A549 (cell line): Measurements from ENCODE around the gene MPP7. TPM values are rescaled to one million over a fixed set of nuclear protein-coding genes. Genes with fewer than 3 reads are reported as not detected.

Experiments
- ATAC-seq, 2 experiments: fragments of 200-7000 bp in 1 of 2; fragments of >200 bp in 1 of 2; cut with Nextera tagmentation in 1 of 2; cut with Tn5 transposase in 1 of 2; 3 replicates each; pipeline versions ENCODE4 v1.8.0 to v1.9.1; 2018 to 2020; ENCODE audit warnings: mild to moderate bottlenecking in 1 of 2, moderate library complexity in 1 of 2
- CTCF ChIA-PET: fragments of 300-600 bp; sonication (Branson Sonifier 250); formaldehyde crosslinking; extraction: SDS; loops from one replicate; lab custom pipeline; 2021; ENCODE audit warnings: antibody characterized with exemption, inconsistent platforms; lab: Yijun Ruan, JAX
- POLR2A ChIA-PET: fragments of 350-600 bp; formaldehyde crosslinking; extraction: SDS; loops from one replicate; lab custom pipeline; 2021; ENCODE audit warnings: antibody characterized with exemption, inconsistent platforms; lab: Yijun Ruan, JAX
- DNase-seq, 2 experiments: peaks; one replicate each; pipeline versions ENCODE4 v3.0.0 to v3.0.0-alpha.2; 2011 to 2016; ENCODE audit warnings: low read depth in 1 of 2, low spot score in 1 of 2
- FAIRE-seq: peaks from 2 replicates; lab custom pipeline; 2011; peaks lifted over from hg19 to GRCh38; lab: Jason Lieb, UNC
- H3K27ac ChIP-seq, 2 experiments: fragments of >200 bp; sonication (Bioruptor Twin); formaldehyde crosslinking; 3 replicates each; pipeline ENCODE4 v1.5.1; 2016 to 2017
- H3K4me1 ChIP-seq: fragments of >200 bp; sonication (Bioruptor Twin); formaldehyde crosslinking; 3 replicates; pipeline ENCODE4 v1.6.1; 2016
- H3K4me2 ChIP-seq: fragments of >200 bp; sonication (Bioruptor Twin); formaldehyde crosslinking; 3 replicates; pipeline ENCODE4 v1.6.1; 2016
- H3K4me3 ChIP-seq: fragments of >200 bp; sonication (Bioruptor Twin); formaldehyde crosslinking; 3 replicates; pipeline ENCODE4 v1.5.1; 2016
- H3K9me3 ChIP-seq: fragments of >200 bp; sonication (Bioruptor Twin); formaldehyde crosslinking; 3 replicates; pipeline ENCODE4 v1.6.1; 2016
- BCL3 ChIP-seq: fragments of >200 bp; sonication (Bioruptor Twin); formaldehyde crosslinking; IDR thresholded peaks from 3 replicates; pipeline ENCODE4 v1.6.1; 2016
- CEBPB ChIP-seq, 2 experiments: fragments of >200 bp in 1 of 2; sonication (Bioruptor Twin) in 1 of 2; formaldehyde crosslinking in 1 of 2; IDR thresholded peaks; 2 replicates each; pipeline ENCODE4 v1.6.1; 2012 to 2016
- CHD2 ChIP-seq: fragments of 150-350 bp; IDR thresholded peaks from 2 replicates; pipeline ENCODE4 v1.6.1; 2014; ENCODE audit warnings: low read length; ENCODE audit not compliant: partially characterized antibody
- CHD4 ChIP-seq: fragments of 200-600 bp; sonication (generic); IDR thresholded peaks from 2 replicates; pipeline ENCODE4 v1.6.1; 2016; ENCODE audit warnings: antibody characterized with exemption, mild to moderate bottlenecking, borderline replicate concordance
- GATA3 ChIP-seq: IDR thresholded peaks from 2 replicates; pipeline ENCODE4 v1.6.1; 2012; ENCODE audit warnings: borderline replicate concordance
- HEYL ChIP-seq: fragments of 250-450 bp; sonication (Bioruptor Pico); IDR thresholded peaks from 2 replicates; pipeline ENCODE4 v1.8.0; 2021; ENCODE audit warnings: mild to moderate bottlenecking, moderate library complexity
- JUN ChIP-seq, 2 experiments: fragments of >200 bp; sonication (Bioruptor Twin); formaldehyde crosslinking; IDR thresholded peaks; 2 replicates in 1 of 2; 3 replicates in 1 of 2; pipeline ENCODE4 v1.6.1; 2016 to 2017
- MAZ ChIP-seq: fragments of 150-350 bp; IDR thresholded peaks from 2 replicates; pipeline ENCODE4 v1.6.1; 2014; ENCODE audit warnings: antibody characterized with exemption, low read depth, low read length, borderline replicate concordance
- MYC ChIP-seq: IDR thresholded peaks from 2 replicates; pipeline ENCODE4 v1.6.1; 2012; ENCODE audit warnings: mild to moderate bottlenecking, inconsistent platforms, low read length, improper control_type of control experiment, borderline replicate concordance
- NFE2L2 ChIP-seq: fragments of 150-350 bp; conservative IDR thresholded peaks from 2 replicates; pipeline ENCODE4 v1.6.1; 2014; ENCODE audit warnings: low read length
- NPAS2 ChIP-seq: fragments of 250-450 bp; sonication (Bioruptor Pico); IDR thresholded peaks from 2 replicates; pipeline ENCODE4 v1.8.0; 2022; ENCODE audit warnings: mild to moderate bottlenecking, moderate library complexity, borderline replicate concordance
- POLR2AphosphoS2 ChIP-seq: conservative IDR thresholded peaks from 2 replicates; pipeline ENCODE4 v1.6.1; 2012; ENCODE audit warnings: low read length, improper control_type of control experiment, inconsistent platforms
- RARB ChIP-seq: fragments of 250-450 bp; sonication (Bioruptor Pico); IDR thresholded peaks from 2 replicates; pipeline ENCODE4 v1.8.0; 2021; ENCODE audit warnings: mild to moderate bottlenecking, moderate library complexity
- RCOR1 ChIP-seq: fragments of 150-350 bp; IDR thresholded peaks from 2 replicates; pipeline ENCODE4 v1.6.1; 2014; ENCODE audit warnings: antibody characterized with exemption, low read length, low read depth
- SREBF2 ChIP-seq: fragments of 450-650 bp; IDR thresholded peaks from 2 replicates; pipeline ENCODE4 v1.6.1; 2014; ENCODE audit warnings: mild to moderate bottlenecking, moderate library complexity
- TFCP2L1 ChIP-seq: fragments of 250-450 bp; sonication (Bioruptor Pico); IDR thresholded peaks from 2 replicates; pipeline ENCODE4 v1.5.0; 2021; ENCODE audit warnings: mild to moderate bottlenecking
- ZFP36 ChIP-seq: fragments of 450-650 bp; IDR thresholded peaks from 2 replicates; pipeline ENCODE4 v1.6.1; 2014; ENCODE audit warnings: borderline replicate concordance; ENCODE audit not compliant: partially characterized antibody
- ZNF302 ChIP-seq: fragments of 250-450 bp; sonication (Bioruptor Pico); IDR thresholded peaks from 2 replicates; pipeline ENCODE4 v1.9.0; 2021; ENCODE audit warnings: inconsistent platforms, mild to moderate bottlenecking, moderate library complexity
- ZSCAN20 ChIP-seq: fragments of 250-450 bp; sonication (Bioruptor Pico); IDR thresholded peaks from 2 replicates; pipeline ENCODE4 v1.8.0; 2022; ENCODE audit warnings: mild to moderate bottlenecking, moderate library complexity
- WGBS: methylation state at CpG from one replicate; pipeline ENCODE4 v1.1.6; 2017; ENCODE audit errors: missing lambda C conversion rate; 5-methylcytosine and 5-hydroxymethylcytosine counted together
- polyA plus RNA-seq, 4 experiments: library from polyadenylated mRNA; depleted of rRNA in 3 of 4; stranded (reverse); fragments of >200 nt; fragmentation: RNase III in 1 of 4; extraction: RNeasy Plus Mini Kit Qiagen cat#74134 plus additional on column Dnase treatment in 1 of 4; gene quantifications; 2 replicates in 3 of 4; 3 replicates in 1 of 4; pipeline ENCODE4 v1.2.3, GENCODE V29; 2011 to 2017
- TF ChIP-seq, protein P1 (sequence below): fragments of 250-450 bp; sonication (Bioruptor Pico); IDR thresholded peaks from 2 replicates; pipeline ENCODE4 v1.5.0; 2020; ENCODE audit warnings: low read depth, mild to moderate bottlenecking, moderate library complexity
- TF ChIP-seq, protein P2 (sequence below): IDR thresholded peaks from 2 replicates; pipeline ENCODE4 v1.6.1; 2012
- TF ChIP-seq, protein P3 (sequence below): fragments of 250-450 bp; sonication (Bioruptor Pico); IDR thresholded peaks from 2 replicates; pipeline ENCODE4 v1.5.0; 2021; ENCODE audit warnings: mild to moderate bottlenecking, moderate library complexity, borderline replicate concordance
- TF ChIP-seq, protein P4 (sequence below): fragments of 450-650 bp; IDR thresholded peaks from 2 replicates; pipeline ENCODE4 v1.6.1; 2014; ENCODE audit warnings: antibody characterized with exemption

MPP7 gene
- polyA plus RNA-seq, 2 of the 4 experiments (the other 2 are of a cell fraction): 0.06 to 0.23 TPM

DNA sequence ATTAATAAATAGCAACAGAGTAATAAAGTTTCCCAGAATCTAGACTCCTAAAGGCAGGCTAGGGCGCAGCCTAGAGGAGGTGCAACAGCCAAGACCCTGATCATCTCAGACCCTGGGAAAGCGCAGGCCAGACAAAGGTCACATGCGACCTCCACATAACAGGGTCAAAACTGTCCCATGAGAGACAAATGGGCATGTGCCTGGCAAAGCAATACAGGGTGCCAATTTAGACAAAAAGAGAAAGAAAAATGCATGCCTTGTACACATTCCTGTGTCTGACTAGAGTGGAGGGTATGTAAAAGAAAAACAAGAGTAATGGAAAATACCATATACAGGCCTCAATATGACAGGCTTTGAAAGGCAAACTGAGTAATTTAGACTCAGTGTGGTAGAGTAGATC, 22.2 kb downstream of the MPP7 start:
- FAIRE-seq: no peak
- no peak for ATAC-seq
- no peak for DNase-seq
- ChIA-PET POLR2A (no interaction called here), CTCF (no interaction called here)
- H3K4me3 ChIP-seq: no peak overlapping the region
- H3K9me3 ChIP-seq: no peaks in the 10 kb centered on the region
- no peaks in the 10 kb centered on the region for H3K4me1 ChIP-seq
- no peak overlapping the region for H3K4me2 ChIP-seq
- H3K27ac ChIP-seq: no peak overlapping the region
- WGBS: 55% methylated on average over 3 of the region's 3 CpGs
- no peak for TF ChIP-seq ZSCAN20 (CRISPR knock-in tag)
- TF ChIP-seq TFCP2L1 (CRISPR knock-in tag): no peak
- TF ChIP-seq NFE2L2: no peak
- no peak for TF ChIP-seq RCOR1
- TF ChIP-seq JUN (IDR thresholded peaks at IDR 0.05): no peak
- TF ChIP-seq, all 56 proteins: peak for 0

GRCh38 chr10:28279878-28280277, 23.0 kb downstream of the MPP7 start:
- no peak for ATAC-seq
- POLR2A ChIA-PET: no interaction called here
- TF ChIP-seq CHD2: no peak
- no peak for TF ChIP-seq JUN (IDR thresholded peaks at IDR 0.05)
- TF ChIP-seq, all 56 proteins: peak for 0
- H3K9me3 ChIP-seq: no peaks in the 10 kb centered on the region
- DNase-seq (no peak), FAIRE-seq (no peak)
- CTCF ChIA-PET: no interaction called here
- H3K4me3 ChIP-seq: no peak overlapping the region
- 65% methylated on average over 4 of the region's 4 CpGs for WGBS
- no peak overlapping the region for H3K27ac ChIP-seq
- no peaks in the 10 kb centered on the region for H3K4me1 ChIP-seq
- H3K4me2 ChIP-seq: no peak overlapping the region

DNA sequence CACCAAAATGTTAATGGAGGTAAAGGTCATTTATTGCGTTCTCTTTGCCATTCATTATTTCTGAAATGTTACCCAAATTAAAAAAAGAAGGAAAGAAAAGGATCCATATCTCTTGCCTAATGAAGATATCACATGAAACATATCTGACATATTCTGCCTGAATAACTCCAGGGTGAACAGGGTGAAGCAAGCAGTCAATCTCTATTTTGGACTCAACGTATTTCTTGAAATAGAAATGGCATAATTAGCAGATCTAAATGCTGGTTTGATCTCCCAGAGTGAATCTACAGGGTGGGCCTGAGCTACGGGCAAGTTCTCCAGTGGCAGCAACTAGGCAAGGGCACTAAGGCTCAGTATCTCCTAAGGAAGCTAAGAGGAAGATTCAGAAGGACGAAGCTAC, 24.0 kb downstream of the MPP7 start:
- Histone ChIP-seq H3K4me1 (no peaks in the 10 kb centered on the region), H3K4me2 (no peak overlapping the region), H3K4me3 (no peak overlapping the region), H3K9me3 (no peaks in the 10 kb centered on the region), H3K27ac (no peak overlapping the region)
- TF ChIP-seq POLR2AphosphoS2 (no peak), CEBPB (IDR thresholded peaks at IDR 0.05) (no peak)
- no peak for FAIRE-seq
- POLR2A ChIA-PET: no interaction called here
- no peak for ATAC-seq
- no peak for DNase-seq
- 31% methylated on average over 4 of the region's 4 CpGs for WGBS
- CTCF ChIA-PET: no interaction called here

DNA sequence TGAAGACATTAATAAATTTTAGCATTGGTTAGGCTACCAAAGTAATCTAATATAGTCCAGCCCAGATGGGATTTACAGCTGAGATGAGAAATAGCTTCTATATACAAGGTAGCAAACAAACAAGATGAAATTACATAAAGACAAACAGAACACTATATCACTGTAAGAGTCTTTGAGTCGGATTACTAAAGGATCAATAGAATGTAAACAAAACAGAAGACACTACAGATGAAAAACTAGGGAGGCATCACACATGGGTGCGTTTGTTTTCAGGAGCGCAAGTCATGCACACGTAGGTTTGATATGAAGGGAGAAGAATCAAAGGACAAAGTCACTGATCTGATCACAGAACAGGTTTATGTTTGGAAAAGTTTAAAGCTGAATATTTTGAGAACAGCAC, 26.5 kb downstream of the MPP7 start:
- DNase-seq: no peak
- no peak for ATAC-seq
- POLR2A ChIA-PET: no interaction called here
- FAIRE-seq: no peak
- Histone ChIP-seq H3K27ac (no peak overlapping the region), H3K4me1 (no peaks in the 10 kb centered on the region), H3K4me3 (no peak overlapping the region), H3K4me2 (no peak overlapping the region), H3K9me3 (no peaks in the 10 kb centered on the region)
- WGBS: 61% methylated on average over 4 of the region's 4 CpGs
- CTCF ChIA-PET: interaction anchor here (0.8 to 1.5 kb wide), 3 partner anchors 11 to 27 kb away, joined by 3 to 4 read pairs (median 3); partner anchors contain the start of gene MPP7
- TF ChIP-seq TFCP2L1 (CRISPR knock-in tag) (no peak), RCOR1 (no peak), ZNF302 (CRISPR knock-in tag) (no peak), ZFP36 (no peak), BCL3 (no peak), NFE2L2 (no peak), NPAS2 (CRISPR knock-in tag) (no peak)
- TF ChIP-seq, protein P1, sequence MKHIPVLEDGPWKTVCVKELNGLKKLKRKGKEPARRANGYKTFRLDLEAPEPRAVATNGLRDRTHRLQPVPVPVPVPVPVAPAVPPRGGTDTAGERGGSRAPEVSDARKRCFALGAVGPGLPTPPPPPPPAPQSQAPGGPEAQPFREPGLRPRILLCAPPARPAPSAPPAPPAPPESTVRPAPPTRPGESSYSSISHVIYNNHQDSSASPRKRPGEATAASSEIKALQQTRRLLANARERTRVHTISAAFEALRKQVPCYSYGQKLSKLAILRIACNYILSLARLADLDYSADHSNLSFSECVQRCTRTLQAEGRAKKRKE (CRISPR knock-in tag): no peak

- ChIA-PET POLR2A (no interaction called here), CTCF (interaction anchor here (0.6 to 1.7 kb wide), 2 partner anchors 17 to 24 kb away, joined by 3 to 6 read pairs; no protein-coding TSS in a partner anchor)
- no peak overlapping the region for H3K4me3 ChIP-seq
Measured at GRCh38 chr10:28274475-28274874, 28.4 kb downstream of the MPP7 start.

More at GRCh38 chr10:28274475-28274874, 28.4 kb downstream of the MPP7 start:
- ATAC-seq (no peak), FAIRE-seq (no peak), DNase-seq (no peak)
- H3K4me2 ChIP-seq: no peak overlapping the region
- no peak overlapping the region for H3K27ac ChIP-seq
- no peaks in the 10 kb centered on the region for H3K4me1 ChIP-seq
- no peaks in the 10 kb centered on the region for H3K9me3 ChIP-seq
- TF ChIP-seq POLR2AphosphoS2 (no peak), RARB (CRISPR knock-in tag) (no peak), CHD2 (no peak), CEBPB (IDR thresholded peaks at IDR 0.05) (no peak), HEYL (CRISPR knock-in tag) (no peak), MYC (no peak), GATA3 (no peak), SREBF2 (no peak), MAZ (no peak), CHD4 (no peak)
- TF ChIP-seq, protein P2, sequence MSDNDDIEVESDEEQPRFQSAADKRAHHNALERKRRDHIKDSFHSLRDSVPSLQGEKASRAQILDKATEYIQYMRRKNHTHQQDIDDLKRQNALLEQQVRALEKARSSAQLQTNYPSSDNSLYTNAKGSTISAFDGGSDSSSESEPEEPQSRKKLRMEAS: no peak
- TF ChIP-seq, protein P3, sequence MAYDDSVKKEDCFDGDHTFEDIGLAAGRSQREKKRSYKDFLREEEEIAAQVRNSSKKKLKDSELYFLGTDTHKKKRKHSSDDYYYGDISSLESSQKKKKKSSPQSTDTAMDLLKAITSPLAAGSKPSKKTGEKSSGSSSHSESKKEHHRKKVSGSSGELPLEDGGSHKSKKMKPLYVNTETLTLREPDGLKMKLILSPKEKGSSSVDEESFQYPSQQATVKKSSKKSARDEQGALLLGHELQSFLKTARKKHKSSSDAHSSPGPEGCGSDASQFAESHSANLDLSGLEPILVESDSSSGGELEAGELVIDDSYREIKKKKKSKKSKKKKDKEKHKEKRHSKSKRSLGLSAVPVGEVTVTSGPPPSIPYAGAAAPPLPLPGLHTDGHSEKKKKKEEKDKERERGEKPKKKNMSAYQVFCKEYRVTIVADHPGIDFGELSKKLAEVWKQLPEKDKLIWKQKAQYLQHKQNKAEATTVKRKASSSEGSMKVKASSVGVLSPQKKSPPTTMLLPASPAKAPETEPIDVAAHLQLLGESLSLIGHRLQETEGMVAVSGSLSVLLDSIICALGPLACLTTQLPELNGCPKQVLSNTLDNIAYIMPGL (CRISPR knock-in tag): no peak
- TF ChIP-seq, protein P4, sequence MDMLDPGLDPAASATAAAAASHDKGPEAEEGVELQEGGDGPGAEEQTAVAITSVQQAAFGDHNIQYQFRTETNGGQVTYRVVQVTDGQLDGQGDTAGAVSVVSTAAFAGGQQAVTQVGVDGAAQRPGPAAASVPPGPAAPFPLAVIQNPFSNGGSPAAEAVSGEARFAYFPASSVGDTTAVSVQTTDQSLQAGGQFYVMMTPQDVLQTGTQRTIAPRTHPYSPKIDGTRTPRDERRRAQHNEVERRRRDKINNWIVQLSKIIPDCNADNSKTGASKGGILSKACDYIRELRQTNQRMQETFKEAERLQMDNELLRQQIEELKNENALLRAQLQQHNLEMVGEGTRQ: no peak
